PC-9 (cell line): ENCODE measurements around the gene ZBTB26. TPM values are rescaled to one million over a fixed set of nuclear protein-coding genes. Genes with fewer than 3 reads are reported as not detected.

ENCODE experiments used
- BruUV-seq: library from RNA; stranded (reverse); fragments of 400-500 nt; replicated peaks from 2 replicates; lab custom pipeline; 2021; lab: Mats Ljungman, UMichigan
- CTCF ChIA-PET: fragments of 300-600 bp; sonication (Branson Sonifier 250); formaldehyde crosslinking; loops from one replicate; lab custom pipeline; 2022; ENCODE audit warnings: antibody characterized with exemption; lab: Charles Lee
- POLR2A ChIA-PET: fragments of 300-600 bp; sonication (Branson Sonifier 250); formaldehyde crosslinking; loops from one replicate; lab custom pipeline; 2022; ENCODE audit warnings: antibody characterized with exemption; ENCODE audit not compliant: unreplicated experiment; lab: Charles Lee
- DNase-seq, 2 experiments: peaks; one replicate each; pipeline versions ENCODE4 v3.0.0 to v3.0.0-alpha.2; 2015 to 2022; ENCODE audit warnings: mixed read lengths in 1 of 2
- H2AFZ ChIP-seq: fragments of 200-600 bp; sonication (generic); 2 replicates; pipeline ENCODE4 v1.8.1; 2017; ENCODE audit warnings: antibody characterized with exemption
- H3F3A ChIP-seq: fragments of 200-600 bp; sonication (generic); 2 replicates; pipeline ENCODE4 v1.8.1; 2017; ENCODE audit warnings: antibody characterized with exemption, mild to moderate bottlenecking, low read depth; ENCODE audit not compliant: insufficient read depth
- H3K27ac ChIP-seq: fragments of 200-600 bp; sonication (generic); 2 replicates; pipeline ENCODE4 v1.6.1; 2016; ENCODE audit warnings: mixed run types
- H3K27me3 ChIP-seq: fragments of 200-600 bp; sonication (generic); 2 replicates; pipeline ENCODE4 v1.6.1; 2016; ENCODE audit warnings: low read depth, mixed run types; ENCODE audit not compliant: insufficient read depth
- H3K36me3 ChIP-seq: fragments of 200-600 bp; sonication (generic); 2 replicates; pipeline ENCODE4 v1.6.1; 2016; ENCODE audit warnings: low read depth, mixed run types
- H3K4me1 ChIP-seq: fragments of 200-600 bp; sonication (generic); replicated peaks from 2 replicates; pipeline ENCODE4 v1.6.1; 2016; ENCODE audit warnings: mixed run types; ENCODE audit not compliant: insufficient read depth
- H3K4me2 ChIP-seq: fragments of 200-600 bp; sonication (generic); 2 replicates; pipeline ENCODE4 v1.6.1; 2017; ENCODE audit warnings: mixed run types
- H3K4me3 ChIP-seq: fragments of 200-600 bp; sonication (generic); 2 replicates; pipeline ENCODE4 v1.6.1; 2016; ENCODE audit warnings: mixed run types
- H3K79me2 ChIP-seq: fragments of 200-600 bp; sonication (generic); 2 replicates; pipeline ENCODE4 v1.6.1; 2017; ENCODE audit warnings: low read depth, mixed run types
- H3K9me2 ChIP-seq: fragments of 200-600 bp; sonication (generic); 2 replicates; pipeline ENCODE4 v1.8.1; 2017; ENCODE audit warnings: mild to moderate bottlenecking; ENCODE audit not compliant: insufficient read depth
- H3K9me3 ChIP-seq: fragments of 200-600 bp; sonication (generic); 2 replicates; pipeline ENCODE4 v1.8.1; 2016; ENCODE audit warnings: low read depth; ENCODE audit not compliant: insufficient read depth
- H4K20me1 ChIP-seq: fragments of 200-600 bp; sonication (generic); 2 replicates; pipeline ENCODE4 v1.8.1; 2017; ENCODE audit not compliant: insufficient read depth
- CTCF ChIP-seq: fragments of 200-600 bp; sonication (generic); conservative IDR thresholded peaks from 2 replicates; pipeline ENCODE4 v1.6.1; 2017; ENCODE audit warnings: mixed run types, antibody characterized with exemption, mild to moderate bottlenecking, moderate library complexity
- EZH2 ChIP-seq: fragments of 200-600 bp; sonication (generic); IDR thresholded peaks from 2 replicates; pipeline ENCODE4 v1.8.0; 2017; ENCODE audit warnings: antibody characterized with exemption, low read depth
- intact Hi-C: fragments of 100-400 bp; cut with micrococcal nuclease; formaldehyde crosslinking; loops from one replicate; pipeline ENCODE4 v1.10.0; 2022; ENCODE audit not compliant: unreplicated experiment
- total RNA-seq: library from RNA; stranded (reverse); gene quantifications from 2 replicates; pipeline ENCODE4 v1.2.3, GENCODE V29; 2021

The ZBTB26 gene
- total RNA-seq, 1 experiment from 2014 or later, result 10.2 TPM

- no peak overlapping the region for H3K4me3 ChIP-seq
- H3K4me2 ChIP-seq, result no peak overlapping the region
- H3K36me3 ChIP-seq, result peaks cover 20% of the 10 kb centered on the region
- intact Hi-C loops, result no loop called here
- H3K4me1 ChIP-seq, result peaks cover 31% of the 10 kb centered on the region
- no TSS peak for BruUV-seq
- ChIA-PET POLR2A (interaction anchor here (0.6 kb wide), 2 partner anchors 17 to 1184 kb away, joined by 3 to 5 read pairs; partner anchors contain the start of gene ZBTB26), CTCF (interaction anchor here (0.6 kb wide), 1 partner anchor 20 kb away, joined by 4 read pairs; no protein-coding TSS in a partner anchor)
- TF ChIP-seq CTCF (no peak), EZH2 (no peak)
- DNase-seq, result no peak
- H3K9me3 ChIP-seq, result no peaks in the 10 kb centered on the region
- no peaks in the 10 kb centered on the region for H3K27me3 ChIP-seq
- H4K20me1 ChIP-seq, result peaks cover 68% of the 10 kb centered on the region
- H3K9me2 ChIP-seq, result no peaks in the 10 kb centered on the region
- no peak overlapping the region for H2AFZ ChIP-seq
- H3K79me2 ChIP-seq, result peaks cover 99% of the 10 kb centered on the region
- no peak overlapping the region for H3K27ac ChIP-seq
- H3F3A ChIP-seq, result peaks cover 11% of the 10 kb centered on the region; the same call in 1 of the 2 replicates
Measured at GRCh38 chr9:122948313-122948712, 17.0 kb upstream of the ZBTB26 start.

GRCh38 chr9:122946461-122947005, 15.2 kb upstream of the ZBTB26 start:
- Histone ChIP-seq H3K4me3 (no peak overlapping the region), H3F3A (peaks cover 11% of the 10 kb centered on the region; the same call in 1 of the 2 replicates), H3K27ac (no peak overlapping the region; the same call in 1 of the 2 replicates), H3K9me3 (no peaks in the 10 kb centered on the region), H3K36me3 (peaks cover 20% of the 10 kb centered on the region), H3K4me1 (peaks cover 33% of the 10 kb centered on the region), H3K27me3 (no peaks in the 10 kb centered on the region), H2AFZ (no peak overlapping the region), H3K4me2 (no peak overlapping the region), H3K9me2 (no peaks in the 10 kb centered on the region), H4K20me1 (peaks cover 75% of the 10 kb centered on the region), H3K79me2 (peaks cover 100% of the 10 kb centered on the region)
- POLR2A ChIA-PET, result no interaction called here
- no peak for TF ChIP-seq CTCF
- TF ChIP-seq EZH2, result no peak
- DNase-seq, result no peak
- BruUV-seq, result no TSS peak
- CTCF ChIA-PET, result no interaction called here
- intact Hi-C loops, result no loop called here

GRCh38 chr9:122944960-122945888, 13.9 kb upstream of the ZBTB26 start:
- H3K36me3 ChIP-seq, result peaks cover 20% of the 10 kb centered on the region
- BruUV-seq, result no TSS peak
- no peak overlapping the region for H3K4me3 ChIP-seq
- DNase-seq, result no peak
- H3K79me2 ChIP-seq, result peaks cover 90% of the 10 kb centered on the region
- no peaks in the 10 kb centered on the region for H3K27me3 ChIP-seq
- H3F3A ChIP-seq, result peaks cover 17% of the 10 kb centered on the region; the same call in 1 of the 2 replicates
- H3K4me2 ChIP-seq, result 0 out of 2 replicates have a peak overlapping the region, but pooled peaks have one; percentile 19
- TF ChIP-seq EZH2 (no peak), CTCF (no peak)
- no peaks in the 10 kb centered on the region for H3K9me3 ChIP-seq
- no peaks in the 10 kb centered on the region for H3K9me2 ChIP-seq
- CTCF ChIA-PET, result no interaction called here
- POLR2A ChIA-PET, result no interaction called here
- intact Hi-C loops, result no loop called here
- H3K27ac ChIP-seq, result peak overlapping the region; percentile 29
- peaks cover 37% of the 10 kb centered on the region for H3K4me1 ChIP-seq
- H4K20me1 ChIP-seq, result peaks cover 70% of the 10 kb centered on the region
- H2AFZ ChIP-seq, result no peak overlapping the region
